GM12891 (cell line): ENCODE data around the gene CP.

Source experiments
- POLR2A ChIP-seq: IDR thresholded peaks from 2 replicates; pipeline ENCODE4 v1.6.1; 2011; ENCODE audit warnings: low read depth, low read length, control low read depth
- TAF1 ChIP-seq: IDR thresholded peaks from 2 replicates; pipeline ENCODE4 v1.6.1; 2011; ENCODE audit warnings: low read depth, low read length, control low read depth

DNA sequence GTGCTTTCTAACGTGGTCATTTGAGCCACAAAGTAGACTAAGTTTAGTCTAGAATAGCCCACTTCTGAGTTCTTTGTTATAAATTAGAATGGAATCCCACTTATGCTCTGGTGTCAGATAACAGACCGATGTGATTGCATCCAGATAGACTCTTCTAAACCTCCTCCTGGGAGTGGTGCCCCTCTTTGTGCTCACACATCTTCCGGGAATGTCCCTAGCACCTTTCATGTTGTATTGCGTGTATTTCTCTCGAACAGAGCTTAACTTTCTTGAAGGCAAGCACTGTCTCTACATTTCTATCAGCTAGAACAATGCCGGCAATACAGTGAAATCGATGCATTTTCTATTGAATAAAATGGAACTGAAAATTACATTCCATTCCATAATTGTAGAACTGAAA is 23.0 kb downstream of the CP start:
- TF ChIP-seq TAF1 (no peak), POLR2A (no peak)
